Midbrain (tissue), 1 donor: ENCODE results near the gene NPIPA3.
"Not testable (repeated sequence)": the region's sequence is repeated elsewhere in the genome, so short reads cannot be mapped to it uniquely, and the experiment has no call there.

Experiments used
- DNase-seq: peaks from one replicate; lab custom pipeline; 2025; lab: John Stamatoyannopoulos, UW

Gene NPIPA3

GRCh38 chr16:14742273-14743128 is 39.3 kb downstream of the NPIPA3 start, which contains the start of gene NPIPA2:
Gene NPIPA2 (plus strand): TSS chr16:14742533. CDS start chr16:14748066, 5,533 bp downstream.
- not testable (repeated sequence) for DNase-seq

GRCh38 chr16:14773654-14774053 is 70.4 kb downstream of the NPIPA3 start:
- not testable (repeated sequence) for DNase-seq

GRCh38 chr16:14775624-14776023 is 72.4 kb downstream of the NPIPA3 start:
- not testable (repeated sequence) for DNase-seq
